ENCODE results near the gene POU6F2.

The POU6F2 gene

GRCh38 chr7:39051279-39051678 is 73.6 kb downstream of the POU6F2 start:
- no peak overlapping the region for H3K27ac ChIP-seq (replicated peaks)
- no peak overlapping the region for H3K4me3 ChIP-seq (replicated peaks; ENCODE audit: insufficient read depth, low read length)
- no peak for TF ChIP-seq REST (IDR thresholded peaks at IDR 0.05; ENCODE audit: insufficient replicate concordance, low read depth)
- no peak for TF ChIP-seq POLR2AphosphoS5 (IDR thresholded peaks at IDR 0.05; ENCODE audit: low read depth)
- TF ChIP-seq GABPA (IDR thresholded peaks at IDR 0.05; ENCODE audit: low read depth): no peak
- no peak for TF ChIP-seq SPI1 (IDR thresholded peaks at IDR 0.05; ENCODE audit: borderline replicate concordance, low read depth)
- no peak for TF ChIP-seq CTCF (IDR thresholded peaks at IDR 0.05; ENCODE audit: insufficient read depth, low read length)
- H3K27me3 ChIP-seq (ENCODE audit: insufficient read depth, poor library complexity, severe bottlenecking): no peaks in the 10 kb centered on the region
- DNase-seq (ENCODE audit: low read depth in 1 of 2, low spot score in 1 of 2): no peak

- no peak overlapping the region for H3K27ac ChIP-seq (replicated peaks)
Observed at GRCh38 chr7:39051707-39052106, 74.0 kb downstream of the POU6F2 start.

GRCh38 chr7:39054731-39055130 is 77.0 kb downstream of the POU6F2 start:
- no peak for DNase-seq (ENCODE audit: low read depth in 1 of 2, low spot score in 1 of 2)
- Histone ChIP-seq H3K27ac (replicated peaks) (no peak overlapping the region), H3K4me3 (replicated peaks; ENCODE audit: insufficient read depth, low read length) (no peak overlapping the region), H3K27me3 (ENCODE audit: insufficient read depth, poor library complexity, severe bottlenecking) (no peaks in the 10 kb centered on the region)
- no peak for TF ChIP-seq REST (IDR thresholded peaks at IDR 0.05; ENCODE audit: insufficient replicate concordance, low read depth)

More at GRCh38 chr7:39051707-39052106, 74.0 kb downstream of the POU6F2 start:
- Histone ChIP-seq H3K27me3 (ENCODE audit: insufficient read depth, poor library complexity, severe bottlenecking) (no peaks in the 10 kb centered on the region), H3K4me3 (replicated peaks; ENCODE audit: insufficient read depth, low read length) (no peak overlapping the region)
- no peak for DNase-seq (ENCODE audit: low read depth in 1 of 2, low spot score in 1 of 2)
- no peak for TF ChIP-seq GABPA (IDR thresholded peaks at IDR 0.05; ENCODE audit: low read depth)
- TF ChIP-seq CTCF (IDR thresholded peaks at IDR 0.05; ENCODE audit: insufficient read depth, low read length): no peak
- no peak for TF ChIP-seq SPI1 (IDR thresholded peaks at IDR 0.05; ENCODE audit: borderline replicate concordance, low read depth)
- no peak for TF ChIP-seq POLR2AphosphoS5 (IDR thresholded peaks at IDR 0.05; ENCODE audit: low read depth)
- no peak for TF ChIP-seq REST (IDR thresholded peaks at IDR 0.05; ENCODE audit: insufficient replicate concordance, low read depth)

- no peak for DNase-seq (ENCODE audit: low read depth in 1 of 2, low spot score in 1 of 2)
- no peak overlapping the region for H3K27ac ChIP-seq (replicated peaks)
- TF ChIP-seq GABPA (IDR thresholded peaks at IDR 0.05; ENCODE audit: low read depth) (no peak), POLR2AphosphoS5 (IDR thresholded peaks at IDR 0.05; ENCODE audit: low read depth) (no peak), SPI1 (IDR thresholded peaks at IDR 0.05; ENCODE audit: borderline replicate concordance, low read depth) (no peak), REST (IDR thresholded peaks at IDR 0.05; ENCODE audit: insufficient replicate concordance, low read depth) (no peak), CTCF (IDR thresholded peaks at IDR 0.05; ENCODE audit: insufficient read depth, low read length) (no peak)
- no peak overlapping the region for H3K4me3 ChIP-seq (replicated peaks; ENCODE audit: insufficient read depth, low read length)
- H3K27me3 ChIP-seq (ENCODE audit: insufficient read depth, poor library complexity, severe bottlenecking): no peaks in the 10 kb centered on the region
Observed at GRCh38 chr7:39056153-39056552, 78.4 kb downstream of the POU6F2 start.

Data from HL-60 (cell line).